ENCODE data around the gene ZKSCAN1. TPM values are rescaled to one million over a fixed set of nuclear protein-coding genes. Genes with fewer than 3 reads are reported as not detected.

The ZKSCAN1 gene
- total RNA-seq, 4 donors from 2014 or later = 20.9 to 96.7 (median 53.6) TPM

DNA sequence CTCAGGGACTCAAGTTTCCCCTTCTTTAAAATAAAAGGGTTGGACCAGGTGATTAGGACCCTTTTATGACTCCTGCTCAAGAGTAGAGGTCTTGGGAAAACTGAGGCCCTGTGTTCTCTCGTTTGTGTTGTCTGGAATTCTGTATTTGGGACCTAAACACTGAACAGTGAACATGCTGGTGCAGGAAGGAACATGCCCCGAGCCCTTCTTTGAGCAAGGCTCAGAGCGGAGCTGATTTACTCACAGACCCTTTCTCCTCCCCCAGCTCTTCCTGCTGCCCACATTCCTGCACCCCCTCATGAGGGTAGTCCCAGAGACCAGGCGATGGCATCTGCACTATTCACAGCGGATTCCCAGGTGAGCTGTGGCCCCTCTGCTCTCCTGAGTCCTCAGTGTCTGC, 14.2 kb downstream of the ZKSCAN1 start:
- intact Hi-C loops (cut with DNase I; ENCODE audit: low total_unique reads) = no loop called here
- TF ChIP-seq POLR2A (IDR thresholded peaks at IDR 0.05) = no peak
- TF ChIP-seq, protein P1, sequence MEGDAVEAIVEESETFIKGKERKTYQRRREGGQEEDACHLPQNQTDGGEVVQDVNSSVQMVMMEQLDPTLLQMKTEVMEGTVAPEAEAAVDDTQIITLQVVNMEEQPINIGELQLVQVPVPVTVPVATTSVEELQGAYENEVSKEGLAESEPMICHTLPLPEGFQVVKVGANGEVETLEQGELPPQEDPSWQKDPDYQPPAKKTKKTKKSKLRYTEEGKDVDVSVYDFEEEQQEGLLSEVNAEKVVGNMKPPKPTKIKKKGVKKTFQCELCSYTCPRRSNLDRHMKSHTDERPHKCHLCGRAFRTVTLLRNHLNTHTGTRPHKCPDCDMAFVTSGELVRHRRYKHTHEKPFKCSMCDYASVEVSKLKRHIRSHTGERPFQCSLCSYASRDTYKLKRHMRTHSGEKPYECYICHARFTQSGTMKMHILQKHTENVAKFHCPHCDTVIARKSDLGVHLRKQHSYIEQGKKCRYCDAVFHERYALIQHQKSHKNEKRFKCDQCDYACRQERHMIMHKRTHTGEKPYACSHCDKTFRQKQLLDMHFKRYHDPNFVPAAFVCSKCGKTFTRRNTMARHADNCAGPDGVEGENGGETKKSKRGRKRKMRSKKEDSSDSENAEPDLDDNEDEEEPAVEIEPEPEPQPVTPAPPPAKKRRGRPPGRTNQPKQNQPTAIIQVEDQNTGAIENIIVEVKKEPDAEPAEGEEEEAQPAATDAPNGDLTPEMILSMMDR (IDR thresholded peaks at IDR 0.05) = no peak
- no peak for DNase-seq
- no peaks in the 10 kb centered on the region for H3K27me3 ChIP-seq
- no peaks in the 10 kb centered on the region for H3K9me3 ChIP-seq
- no peak overlapping the region for H3K4me3 ChIP-seq
- H3K27ac ChIP-seq = no peak overlapping the region
- no peaks in the 10 kb centered on the region for H3K4me1 ChIP-seq
- no peaks in the 10 kb centered on the region for H3K36me3 ChIP-seq

DNA sequence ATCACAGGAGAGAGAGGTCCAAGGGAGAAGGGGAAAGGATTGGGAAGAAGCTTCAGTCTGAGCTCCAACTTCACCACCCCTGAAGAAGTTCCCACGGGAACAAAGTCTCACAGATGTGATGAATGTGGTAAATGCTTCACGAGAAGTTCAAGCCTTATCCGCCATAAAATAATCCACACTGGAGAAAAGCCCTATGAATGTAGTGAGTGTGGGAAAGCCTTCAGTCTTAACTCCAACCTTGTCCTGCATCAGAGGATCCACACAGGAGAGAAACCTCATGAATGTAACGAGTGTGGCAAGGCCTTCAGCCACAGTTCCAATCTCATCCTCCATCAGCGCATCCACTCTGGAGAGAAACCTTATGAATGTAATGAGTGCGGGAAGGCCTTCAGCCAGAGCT, 18.1 kb downstream of the ZKSCAN1 start:
- no peak for DNase-seq
- no peak overlapping the region for H3K4me3 ChIP-seq
- no peaks in the 10 kb centered on the region for H3K36me3 ChIP-seq
- H3K27ac ChIP-seq = no peak overlapping the region
- H3K4me1 ChIP-seq = no peaks in the 10 kb centered on the region
- no peaks in the 10 kb centered on the region for H3K27me3 ChIP-seq
- TF ChIP-seq, protein P1 (IDR thresholded peaks at IDR 0.05) = no peak
- TF ChIP-seq POLR2A (IDR thresholded peaks at IDR 0.05) = no peak
- intact Hi-C loops (cut with DNase I; ENCODE audit: low total_unique reads) = no loop called here
- no peaks in the 10 kb centered on the region for H3K9me3 ChIP-seq

DNA sequence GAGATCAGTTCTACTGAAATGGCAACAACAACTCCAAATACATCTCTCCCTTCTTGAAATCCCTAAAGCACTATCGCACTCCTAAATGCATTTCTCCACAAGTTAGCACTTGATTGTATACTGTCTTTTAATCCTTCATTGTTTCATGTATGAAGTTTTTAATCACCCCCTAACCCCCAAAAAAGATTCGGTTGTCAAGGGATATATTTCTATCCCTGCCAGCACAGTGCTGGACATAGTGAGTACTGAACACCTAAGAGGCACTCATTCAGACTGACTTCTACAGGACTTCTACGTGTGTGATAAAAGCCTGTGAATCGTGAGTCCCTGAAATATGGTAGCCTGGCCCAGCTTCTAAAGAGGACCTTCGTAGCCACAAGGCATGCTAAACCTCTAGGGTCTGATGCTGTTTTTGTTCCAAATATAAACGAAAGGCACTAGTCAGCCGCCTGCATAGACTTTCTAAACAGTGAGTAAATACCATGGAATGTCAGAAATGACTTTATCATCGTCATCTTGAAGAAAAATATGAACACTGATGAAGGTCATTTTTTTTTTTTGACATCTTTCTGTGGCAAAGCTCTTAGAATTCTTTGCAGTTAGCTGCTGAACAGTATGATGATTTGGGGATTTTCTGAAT, 19.6 kb downstream of the ZKSCAN1 start:
- no peaks in the 10 kb centered on the region for H3K4me1 ChIP-seq
- intact Hi-C loops (cut with DNase I; ENCODE audit: low total_unique reads) = no loop called here
- H3K36me3 ChIP-seq = no peaks in the 10 kb centered on the region
- TF ChIP-seq POLR2A (IDR thresholded peaks at IDR 0.05) = no peak
- TF ChIP-seq, protein P1 (IDR thresholded peaks at IDR 0.05) = no peak
- H3K27me3 ChIP-seq = no peaks in the 10 kb centered on the region
- no peak for DNase-seq
- no peaks in the 10 kb centered on the region for H3K9me3 ChIP-seq
- no peak overlapping the region for H3K27ac ChIP-seq
- no peak overlapping the region for H3K4me3 ChIP-seq

DNA sequence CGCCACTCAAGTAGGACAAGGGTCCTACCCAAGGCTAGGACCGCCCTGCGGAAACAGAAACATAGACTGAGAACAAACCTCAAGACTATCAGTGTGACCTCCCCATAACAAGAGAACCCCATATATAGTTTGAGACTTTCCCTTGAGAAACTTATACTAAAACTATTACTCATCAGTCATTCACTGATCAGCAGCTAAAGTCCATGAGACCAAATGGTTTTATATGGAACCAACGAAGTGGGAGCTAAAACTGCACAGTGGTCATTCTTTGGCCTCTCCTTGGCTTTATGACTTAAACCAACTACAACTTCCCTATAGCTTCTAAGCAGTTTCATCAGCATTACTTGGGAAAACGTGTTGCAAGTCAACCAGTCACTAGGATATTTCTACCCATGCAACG, 20.5 kb downstream of the ZKSCAN1 start:
- intact Hi-C loops (cut with DNase I; ENCODE audit: low total_unique reads) = no loop called here
- Histone ChIP-seq H3K27ac (no peak overlapping the region), H3K27me3 (no peaks in the 10 kb centered on the region)

DNA sequence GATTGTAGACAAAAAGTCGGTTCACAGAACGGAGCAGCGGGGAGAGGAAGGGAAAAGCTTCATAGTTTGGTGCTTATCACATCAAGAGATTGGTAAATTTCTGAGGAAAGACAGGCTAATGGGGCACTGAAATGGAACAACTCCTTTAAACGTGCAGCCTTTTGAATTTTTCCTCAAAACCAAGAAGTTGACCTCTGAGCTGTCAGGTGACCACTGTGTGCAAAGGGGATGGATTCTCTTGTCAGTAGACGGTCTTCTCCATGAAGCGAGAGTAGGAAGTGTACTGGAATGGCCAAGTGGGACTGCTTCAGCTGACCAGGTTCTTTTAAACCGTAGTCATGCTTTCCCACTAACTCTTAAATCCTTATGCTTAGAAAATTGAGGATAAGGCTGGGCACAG, 22.9 kb downstream of the ZKSCAN1 start:
- H3K36me3 ChIP-seq = no peaks in the 10 kb centered on the region
- TF ChIP-seq POLR2A (IDR thresholded peaks at IDR 0.05) = no peak
- TF ChIP-seq, protein P1 (IDR thresholded peaks at IDR 0.05) = no peak

More for the DNA sequence above, 20.5 kb downstream of the ZKSCAN1 start:
- Histone ChIP-seq H3K4me1 (no peaks in the 10 kb centered on the region), H3K4me3 (no peak overlapping the region), H3K36me3 (no peaks in the 10 kb centered on the region), H3K9me3 (no peaks in the 10 kb centered on the region)
- no peak for DNase-seq
- TF ChIP-seq POLR2A (IDR thresholded peaks at IDR 0.05) = no peak
- TF ChIP-seq, protein P1 (IDR thresholded peaks at IDR 0.05) = no peak

More for the DNA sequence above, 22.9 kb downstream of the ZKSCAN1 start:
- H3K4me1 ChIP-seq = no peaks in the 10 kb centered on the region
- no peaks in the 10 kb centered on the region for H3K9me3 ChIP-seq
- no peaks in the 10 kb centered on the region for H3K27me3 ChIP-seq
- DNase-seq = no peak
- H3K27ac ChIP-seq = no peak overlapping the region
- intact Hi-C loops (cut with DNase I; ENCODE audit: low total_unique reads) = no loop called here
- no peak overlapping the region for H3K4me3 ChIP-seq
